Fibroblast of lung (primary cell): ENCODE results near the gene KCNK7. TPM values are rescaled to one million over a fixed set of nuclear protein-coding genes. Genes with fewer than 3 reads are reported as not detected.

Source experiments
- DNase-seq, 2 donors: peaks; one replicate each; pipeline versions ENCODE4 v3.0.0 to v3.0.0-alpha.2; 2010; ENCODE audit warnings: low read depth in 2 of 2
- H2AFZ ChIP-seq: 2 replicates; pipeline ENCODE4 v1.5.1; 2012; ENCODE audit warnings: low read length, control low read depth, inconsistent platforms
- H3K27ac ChIP-seq: 2 replicates; pipeline ENCODE4 v1.5.1; 2011; ENCODE audit warnings: low read length, control low read depth; ENCODE audit not compliant: insufficient read depth
- H3K27me3 ChIP-seq: 2 replicates; pipeline ENCODE4 v1.5.1; 2011; ENCODE audit warnings: mild to moderate bottlenecking, low read length; ENCODE audit not compliant: control insufficient read depth, insufficient read depth
- H3K36me3 ChIP-seq: 2 replicates; pipeline ENCODE4 v1.5.1; 2011; ENCODE audit warnings: low read length; ENCODE audit not compliant: control insufficient read depth, insufficient read depth
- H3K4me1 ChIP-seq: 2 replicates; pipeline ENCODE4 v1.5.1; 2011; ENCODE audit warnings: low read length; ENCODE audit not compliant: control insufficient read depth, insufficient read depth; ENCODE audit errors: extremely low read depth
- H3K4me2 ChIP-seq: 2 replicates; pipeline ENCODE4 v1.5.1; 2011; ENCODE audit warnings: low read length, control low read depth; ENCODE audit not compliant: insufficient read depth; ENCODE audit errors: extremely low read depth
- H3K4me3 ChIP-seq, 4 experiments: fragments of 200-600 bp in 1 of 4; sonication (generic) in 1 of 4; replicated peaks in 1 of 4; 2 replicates each; pipeline ENCODE4 v1.5.1; 2011 to 2016; ENCODE audit warnings: low read length in 4 of 4, low read depth in 3 of 4, mild to moderate bottlenecking in 3 of 4, control low read depth in 2 of 4, inconsistent platforms in 1 of 4, mixed read lengths in 1 of 4; ENCODE audit not compliant: insufficient read depth in 1 of 4; ENCODE audit errors: control extremely low read depth in 1 of 4
- H3K79me2 ChIP-seq: 2 replicates; pipeline ENCODE4 v1.5.1; 2012; ENCODE audit warnings: mild to moderate bottlenecking, low read length, inconsistent platforms; ENCODE audit not compliant: control insufficient read depth, insufficient read depth
- H3K9ac ChIP-seq: 2 replicates; pipeline ENCODE4 v1.5.1; 2011; ENCODE audit warnings: mild to moderate bottlenecking, low read length, control low read depth; ENCODE audit not compliant: insufficient read depth
- H3K9me3 ChIP-seq: 2 replicates; pipeline ENCODE4 v1.5.1; 2012; ENCODE audit warnings: low read depth, low read length; ENCODE audit not compliant: control insufficient read depth, insufficient read depth
- H4K20me1 ChIP-seq: 2 replicates; pipeline ENCODE4 v1.5.1; 2011; ENCODE audit warnings: low read length; ENCODE audit not compliant: control insufficient read depth, insufficient read depth; ENCODE audit errors: extremely low read depth
- CTCF ChIP-seq, 2 donors: IDR thresholded peaks in 1 of 2; conservative IDR thresholded peaks in 1 of 2; 1 replicate in 1 of 2; 2 replicates in 1 of 2; pipeline ENCODE4 v1.5.1; 2011 to 2012; ENCODE audit warnings: low read length in 2 of 2, control low read depth in 1 of 2, inconsistent platforms in 1 of 2, low read depth in 1 of 2, mild to moderate bottlenecking in 1 of 2
- EZH2 ChIP-seq: IDR thresholded peaks from 2 replicates; pipeline ENCODE4 v1.5.1; 2012; ENCODE audit warnings: low read length, control low read depth, mild to moderate bottlenecking; ENCODE audit errors: missing control alignments
- polyA plus RNA-seq, 2 donors: library from polyadenylated mRNA; depleted of rRNA in 1 of 2; stranded (reverse) in 1 of 2; unstranded in 1 of 2; fragments of >200 nt; gene quantifications; 2 replicates each; pipeline ENCODE4 v1.2.1, GENCODE V29; 2011 to 2012; ENCODE audit warnings: missing spikeins in 1 of 2
- total RNA-seq: library from RNA; depleted of rRNA; stranded (reverse); fragments of >200 nt; gene quantifications from 2 replicates; pipeline ENCODE4 v1.2.1, GENCODE V29; 2014

The KCNK7 gene
- total and polyA plus RNA-seq, 2 donors (not counting 1 experiment from before 2014, with no cell fraction given) = not detected

GRCh38 chr11:65616575-65617001 is 21.0 kb upstream of the KCNK7 start:
- Histone ChIP-seq H3K27me3 (no peaks in the 10 kb centered on the region), H3K4me2 (peak overlapping the region; percentile 97), H3K4me3 (peak overlapping the region; percentile 74 to 82 (median 80)), H3K36me3 (peaks cover 34% of the 10 kb centered on the region), H3K9ac (peak overlapping the region; percentile 92), H3K79me2 (peaks cover 46% of the 10 kb centered on the region), H3K27ac (peak overlapping the region; percentile 68), H4K20me1 (no peaks in the 10 kb centered on the region), H2AFZ (no peak overlapping the region), H3K4me1 (peaks cover 22% of the 10 kb centered on the region), H3K9me3 (no peaks in the 10 kb centered on the region)
- no peak for DNase-seq
- TF ChIP-seq EZH2 (no peak), CTCF (conservative IDR thresholded peaks at IDR 0.05 in 1 of 2, IDR thresholded peaks at IDR 0.05 in 1 of 2; ENCODE audit: low read depth in 1 of 2, low read length in 2 of 2) (no peak)

GRCh38 chr11:65615950-65616574 is 20.5 kb upstream of the KCNK7 start:
- H3K27ac ChIP-seq = peak overlapping the region; percentile 90
- H3K36me3 ChIP-seq = peaks cover 34% of the 10 kb centered on the region
- H3K4me3 ChIP-seq = peak overlapping the region; percentile 74 to 82 (median 80)
- no peaks in the 10 kb centered on the region for H3K27me3 ChIP-seq
- H2AFZ ChIP-seq = no peak overlapping the region
- no peaks in the 10 kb centered on the region for H3K9me3 ChIP-seq
- peaks cover 49% of the 10 kb centered on the region for H3K79me2 ChIP-seq
- TF ChIP-seq EZH2 (no peak), CTCF (conservative IDR thresholded peaks at IDR 0.05 in 1 of 2, IDR thresholded peaks at IDR 0.05 in 1 of 2; ENCODE audit: low read depth in 1 of 2, low read length in 2 of 2) (no peak)
- H3K4me2 ChIP-seq = peak overlapping the region; percentile 97
- H3K4me1 ChIP-seq = peaks cover 24% of the 10 kb centered on the region
- peak overlapping the region; percentile 92 for H3K9ac ChIP-seq
- H4K20me1 ChIP-seq = no peaks in the 10 kb centered on the region
- peak; percentile 15 to 21 for DNase-seq

DNA sequence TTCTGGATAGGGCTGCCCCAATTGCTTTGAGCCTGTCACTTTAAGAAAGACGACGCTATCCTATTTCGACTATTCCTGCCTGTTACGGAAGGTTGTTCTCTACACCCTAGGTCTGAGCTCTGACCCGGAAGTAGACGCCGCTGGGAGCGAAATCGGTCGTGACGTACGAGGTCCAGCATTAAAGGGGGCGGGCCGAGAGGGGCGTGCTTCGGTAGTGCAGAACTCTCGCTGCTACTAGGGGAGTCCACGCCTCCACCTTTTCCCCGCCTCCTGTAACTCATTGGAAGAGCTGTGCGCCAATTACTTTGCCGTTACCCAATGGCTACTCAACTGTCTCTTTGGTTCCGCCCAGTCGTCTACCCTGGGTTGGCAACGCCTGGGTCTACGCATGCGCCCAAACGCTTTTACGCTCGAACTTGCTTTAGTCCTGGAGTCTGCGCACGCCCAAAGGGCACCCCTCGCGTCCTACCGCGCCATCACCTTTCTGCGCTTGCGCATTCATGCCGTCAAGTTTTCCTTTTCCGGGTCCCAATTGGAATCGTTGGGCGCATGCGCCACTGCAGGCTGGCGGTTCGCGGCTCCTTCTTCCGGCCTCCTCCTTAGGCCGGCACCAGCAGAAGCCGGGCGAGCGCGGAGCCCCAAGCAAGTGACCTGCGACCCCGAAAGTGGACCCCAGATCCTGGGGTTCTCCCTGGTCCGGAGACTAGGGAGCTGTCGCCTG is 19.8 kb upstream of the KCNK7 start, which contains the start of gene PCNX3:
PCNX3 (plus strand) TSS at position 548 of the 721 bp plus-strand sequence. CDS start 536 bp downstream, outside the sequence.
- DNase-seq = peak; percentile 100
- Histone ChIP-seq H3K4me3 (peak within 1 kb of the TSS; percentile 87 to 98 (median 91)), H3K27ac (peak within 1 kb of the TSS; percentile 90), H3K79me2 (peaks cover 53% of the 10 kb centered on the region), H3K4me1 (peaks cover 25% of the 10 kb centered on the region), H2AFZ (no peak within 1 kb of the TSS), H3K36me3 (peaks cover 32% of the 10 kb centered on the region), H4K20me1 (no peaks in the 10 kb centered on the region), H3K4me2 (peak within 1 kb of the TSS; percentile 97), H3K9ac (peak within 1 kb of the TSS; percentile 92), H3K9me3 (no peaks in the 10 kb centered on the region), H3K27me3 (no peaks in the 10 kb centered on the region)
- TF ChIP-seq EZH2 (no peak), CTCF (conservative IDR thresholded peaks at IDR 0.05 in 1 of 2, IDR thresholded peaks at IDR 0.05 in 1 of 2; ENCODE audit: low read depth in 1 of 2, low read length in 2 of 2) (no peak)
